KOPT-K1 (cell line): ENCODE measurements around the gene EPS8L1.

Experiments
- H3K27ac ChIP-seq: fragments of 200-600 bp; sonication (generic); 2 replicates; pipeline ENCODE4 v1.5.1; 2016; ENCODE audit warnings: antibody characterized with exemption, mild to moderate bottlenecking, low read depth, low read length; ENCODE audit not compliant: poor library complexity, severe bottlenecking
- H3K36me3 ChIP-seq: fragments of 200-600 bp; sonication (generic); 2 replicates; pipeline ENCODE4 v1.5.1; 2017; ENCODE audit warnings: antibody characterized with exemption, mild to moderate bottlenecking, low read length, moderate library complexity; ENCODE audit not compliant: insufficient read depth
- H3K9me3 ChIP-seq: fragments of 200-600 bp; sonication (generic); 2 replicates; pipeline ENCODE4 v1.5.1; 2017; ENCODE audit warnings: antibody characterized with exemption, low read length, mild to moderate bottlenecking; ENCODE audit not compliant: insufficient read depth, poor library complexity, severe bottlenecking

EPS8L1 gene

DNA sequence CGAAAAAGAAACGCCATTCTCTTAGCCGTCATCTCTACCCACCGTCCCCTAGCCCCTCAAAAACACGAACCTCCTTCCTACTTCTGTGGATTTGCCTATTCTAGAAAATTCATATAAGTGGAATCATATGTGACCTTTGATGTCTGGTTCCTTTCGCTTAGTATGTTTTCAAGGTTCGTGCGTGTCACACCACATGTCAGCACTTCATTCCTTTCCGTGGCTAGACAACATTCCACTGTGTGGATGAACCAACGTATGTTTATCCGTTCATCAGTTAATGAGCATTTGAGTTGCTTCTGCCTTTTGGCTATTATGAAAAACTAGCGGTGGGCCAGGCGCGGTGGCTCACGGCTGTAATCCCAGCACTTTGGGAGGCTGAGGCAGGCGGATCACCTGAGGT lies 55.8 kb downstream of the EPS8L1 start:
- H3K27ac ChIP-seq, result no peak overlapping the region
- H3K9me3 ChIP-seq, result no peaks in the 10 kb centered on the region
- no peaks in the 10 kb centered on the region for H3K36me3 ChIP-seq

DNA sequence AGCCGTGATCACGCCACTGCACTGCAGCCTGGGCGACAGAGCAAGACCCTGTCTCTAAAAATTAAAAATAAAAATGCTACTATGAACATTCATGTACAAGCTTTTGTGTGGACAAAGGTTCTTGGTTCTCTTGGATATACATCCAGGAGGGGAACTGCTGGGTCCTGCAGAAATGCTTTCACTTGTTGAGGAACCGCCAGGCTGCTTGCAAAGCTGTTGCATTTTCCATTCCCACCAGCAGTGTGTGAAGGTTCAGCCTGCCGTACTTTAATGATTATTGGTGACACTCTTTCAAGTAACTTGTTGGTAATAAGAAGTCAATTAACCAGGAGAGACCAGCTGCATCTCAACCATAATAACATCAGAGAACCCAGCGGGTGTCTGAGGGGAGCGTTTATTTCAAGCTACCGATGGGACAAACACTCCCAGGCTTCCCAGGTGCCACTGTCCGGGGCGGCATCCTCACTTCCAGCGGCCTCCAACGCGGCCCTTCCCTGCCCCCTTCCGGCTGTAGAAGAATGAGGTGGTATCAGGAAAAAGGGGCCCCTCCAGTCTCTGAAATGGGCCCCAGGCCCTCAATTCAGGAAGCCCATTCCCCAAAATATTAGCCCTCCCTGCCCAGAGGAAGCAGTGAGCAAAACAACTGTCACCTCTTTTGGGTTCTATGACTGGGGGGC lies 56.9 kb downstream of the EPS8L1 start:
- H3K27ac ChIP-seq, result no peak overlapping the region
- H3K36me3 ChIP-seq, result no peaks in the 10 kb centered on the region
- no peaks in the 10 kb centered on the region for H3K9me3 ChIP-seq

GRCh38 chr19:55133639-55134444 lies 58.2 kb downstream of the EPS8L1 start:
- Histone ChIP-seq H3K36me3 (no peaks in the 10 kb centered on the region), H3K9me3 (no peaks in the 10 kb centered on the region), H3K27ac (no peak overlapping the region)

DNA sequence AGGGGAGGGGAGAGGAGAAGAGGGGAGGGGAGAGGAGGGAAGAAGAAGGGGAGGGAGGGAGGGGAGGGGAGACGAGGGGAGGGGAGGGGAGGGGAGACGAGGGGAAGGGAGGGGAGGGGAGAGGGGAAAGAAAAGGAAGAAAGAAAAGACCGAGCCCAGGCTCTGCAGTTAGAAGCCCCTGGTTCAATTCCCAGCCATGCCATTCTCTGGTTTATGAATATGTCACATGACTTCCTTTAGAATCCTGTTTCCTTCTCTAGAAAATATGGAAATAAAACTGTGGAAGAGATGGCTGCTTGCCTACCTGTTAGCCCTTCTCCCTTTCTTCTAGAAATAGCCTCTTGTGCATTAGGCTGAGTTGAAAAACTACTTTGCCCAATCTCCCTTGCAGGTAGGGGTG lies 59.1 kb downstream of the EPS8L1 start:
- Histone ChIP-seq H3K9me3 (no peaks in the 10 kb centered on the region), H3K27ac (no peak overlapping the region), H3K36me3 (no peaks in the 10 kb centered on the region)

DNA sequence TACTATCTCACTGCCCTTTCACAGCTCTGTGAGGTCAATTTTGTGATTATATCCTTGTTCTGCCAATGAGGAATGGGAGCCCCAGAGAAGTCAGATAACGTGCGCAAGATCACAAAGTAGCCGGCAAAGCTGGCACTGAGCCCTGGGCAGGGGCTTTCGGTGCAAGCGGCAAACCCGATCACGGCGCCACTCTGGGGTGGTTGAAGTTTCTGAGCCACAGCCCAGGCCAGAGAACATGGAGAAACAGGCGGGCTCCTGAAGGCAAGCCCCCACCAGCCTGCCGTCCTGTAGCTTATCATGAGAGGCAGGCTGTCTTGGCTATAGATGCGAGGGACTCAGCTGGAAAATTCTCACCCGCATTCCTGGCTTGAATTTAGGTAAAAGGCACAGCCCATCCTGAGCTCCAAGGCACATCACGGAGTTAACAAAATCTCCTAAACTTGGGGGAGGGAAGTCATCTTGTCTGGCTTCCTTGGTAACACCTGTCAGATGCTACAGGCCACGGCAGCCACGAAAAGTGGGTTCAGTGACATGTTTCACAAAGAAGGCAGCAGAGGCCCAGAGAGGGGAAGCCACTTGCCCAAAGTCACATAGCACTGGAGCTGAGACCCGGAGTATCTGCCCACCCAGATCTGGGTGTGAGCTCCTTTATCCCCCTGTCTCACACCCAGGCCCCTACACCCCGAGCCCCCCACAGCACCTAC lies 60.9 kb downstream of the EPS8L1 start:
- Histone ChIP-seq H3K36me3 (no peaks in the 10 kb centered on the region), H3K27ac (no peak overlapping the region), H3K9me3 (no peaks in the 10 kb centered on the region)
